Lower leg skin (tissue), 3 donors: ENCODE results near the gene ENOPH1.

Source experiments
- POLR2A ChIP-seq, 2 donors: fragments of 450-650 bp; IDR thresholded peaks; one replicate each; pipeline ENCODE4 v1.6.1; 2016 to 2017; ENCODE audit warnings: antibody characterized with exemption in 2 of 2, mild to moderate bottlenecking in 1 of 2, moderate library complexity in 1 of 2
- TF ChIP-seq, protein P1 (sequence below), 3 donors: fragments of 450-650 bp; IDR thresholded peaks; one replicate each; pipeline ENCODE4 v1.5.1; 2016; ENCODE audit warnings: antibody characterized with exemption in 3 of 3, mild to moderate bottlenecking in 3 of 3, moderate library complexity in 2 of 3

DNA sequence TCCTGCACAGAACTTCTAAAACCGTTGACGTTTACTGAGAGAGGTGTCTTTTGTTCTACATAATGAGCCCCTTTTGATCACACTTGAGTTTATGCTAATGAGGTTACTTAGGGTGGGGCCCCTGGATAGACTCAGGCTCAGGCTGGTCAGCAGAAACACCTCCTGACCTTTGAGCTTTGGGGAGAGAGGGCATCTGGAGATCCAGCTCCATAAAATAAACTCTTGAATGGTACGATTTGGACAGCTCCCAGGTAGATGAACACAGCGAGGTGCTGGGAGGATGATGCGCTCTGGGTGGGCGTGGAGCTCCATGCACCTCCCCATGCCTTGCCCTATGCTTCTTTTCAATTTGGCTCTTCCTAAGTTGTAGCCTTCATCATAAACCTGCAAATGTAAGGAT is 52.0 kb downstream of the ENOPH1 start:
- TF ChIP-seq, protein P1, sequence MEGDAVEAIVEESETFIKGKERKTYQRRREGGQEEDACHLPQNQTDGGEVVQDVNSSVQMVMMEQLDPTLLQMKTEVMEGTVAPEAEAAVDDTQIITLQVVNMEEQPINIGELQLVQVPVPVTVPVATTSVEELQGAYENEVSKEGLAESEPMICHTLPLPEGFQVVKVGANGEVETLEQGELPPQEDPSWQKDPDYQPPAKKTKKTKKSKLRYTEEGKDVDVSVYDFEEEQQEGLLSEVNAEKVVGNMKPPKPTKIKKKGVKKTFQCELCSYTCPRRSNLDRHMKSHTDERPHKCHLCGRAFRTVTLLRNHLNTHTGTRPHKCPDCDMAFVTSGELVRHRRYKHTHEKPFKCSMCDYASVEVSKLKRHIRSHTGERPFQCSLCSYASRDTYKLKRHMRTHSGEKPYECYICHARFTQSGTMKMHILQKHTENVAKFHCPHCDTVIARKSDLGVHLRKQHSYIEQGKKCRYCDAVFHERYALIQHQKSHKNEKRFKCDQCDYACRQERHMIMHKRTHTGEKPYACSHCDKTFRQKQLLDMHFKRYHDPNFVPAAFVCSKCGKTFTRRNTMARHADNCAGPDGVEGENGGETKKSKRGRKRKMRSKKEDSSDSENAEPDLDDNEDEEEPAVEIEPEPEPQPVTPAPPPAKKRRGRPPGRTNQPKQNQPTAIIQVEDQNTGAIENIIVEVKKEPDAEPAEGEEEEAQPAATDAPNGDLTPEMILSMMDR (IDR thresholded peaks at IDR 0.05): no peak
- no peak for TF ChIP-seq POLR2A (IDR thresholded peaks at IDR 0.05)
